HCT116 (cell line): ENCODE data around the gene SLC5A10. TPM values are rescaled to one million over a fixed set of nuclear protein-coding genes. Genes with fewer than 3 reads are reported as not detected.
"Not testable (repeated sequence)": the region's sequence is repeated elsewhere in the genome, so short reads cannot be mapped to it uniquely, and the experiment has no call there.

Experiments
- ATAC-seq: fragments of 200-7000 bp; cut with Tn5 transposase; 2 replicates; pipeline ENCODE4 v1.9.1; 2020; ENCODE audit warnings: mild to moderate bottlenecking, moderate library complexity
- BruUV-seq: library from RNA; stranded (reverse); fragments of 400-500 nt; replicated peaks from 2 replicates; lab custom pipeline; 2021; lab: Mats Ljungman, UMichigan
- CTCF ChIA-PET: fragments of 300-600 bp; sonication (Branson Sonifier 250); formaldehyde crosslinking; loops from one replicate; lab custom pipeline; 2021; ENCODE audit warnings: antibody characterized with exemption; lab: Charles Lee
- POLR2A ChIA-PET: fragments of 300-600, 350-600 bp; sonication (Branson Sonifier 250); formaldehyde crosslinking; loops from one replicate; lab custom pipeline; 2021; ENCODE audit warnings: antibody characterized with exemption; lab: Charles Lee
- RAD21 ChIA-PET, 2 experiments: fragments of 300-600 bp; sonication (Branson Sonifier 250); formaldehyde crosslinking; loops; one replicate each; lab custom pipeline; 2023; ENCODE audit warnings: low total read pairs in 2 of 2; ENCODE audit not compliant: uncharacterized antibody in 2 of 2, unreplicated experiment in 2 of 2, low non-redundant PET in 1 of 2; lab: Charles Lee
- DNase-seq: peaks from one replicate; pipeline ENCODE4 v3.0.0-alpha.2; 2010; ENCODE audit warnings: low read depth, low spot score
- H2AFZ ChIP-seq: fragments of 200-600 bp; shearing (Covaris generic), sonication (generic); 2 replicates; pipeline ENCODE4 v1.6.1; 2017; ENCODE audit warnings: low read depth, mixed run types, mixed read lengths, antibody characterized with exemption, low read length; ENCODE audit not compliant: poor library complexity, severe bottlenecking
- H3K27ac ChIP-seq: 2 replicates; pipeline ENCODE4 v1.5.1; 2012; ENCODE audit warnings: low read depth, low read length
- H3K27me3 ChIP-seq: fragments of 200-600 bp; sonication (generic); 2 replicates; pipeline ENCODE4 v1.6.1; 2016; ENCODE audit warnings: mixed run types, low read length, mixed read lengths; ENCODE audit not compliant: insufficient read depth
- H3K36me3 ChIP-seq, 2 experiments: fragments of 200-500 bp in 1 of 2; fragments of 200-600 bp in 1 of 2; sonication (Bioruptor generic) in 1 of 2; sonication (generic) in 1 of 2; 2 replicates each; pipeline versions ENCODE4 v1.5.1 to v1.6.1; 2014 to 2016; ENCODE audit warnings: low read length in 2 of 2, inconsistent platforms in 1 of 2, mixed read lengths in 1 of 2, mixed run types in 1 of 2; ENCODE audit not compliant: insufficient read depth in 2 of 2, control insufficient read depth in 1 of 2
- H3K4me1 ChIP-seq, 2 experiments: fragments of 200-600 bp in 1 of 2; sonication (generic) in 1 of 2; 2 replicates each; pipeline versions ENCODE4 v1.5.1 to v1.6.1; 2012 to 2017; ENCODE audit warnings: low read length in 2 of 2, inconsistent platforms in 1 of 2, mild to moderate bottlenecking in 1 of 2, mixed read lengths in 1 of 2, mixed run types in 1 of 2, moderate library complexity in 1 of 2; ENCODE audit not compliant: insufficient read depth in 2 of 2, control insufficient read depth in 1 of 2
- H3K4me2 ChIP-seq: fragments of 200-600 bp; sonication (generic); 2 replicates; pipeline ENCODE4 v1.6.1; 2017; ENCODE audit warnings: mixed run types, low read length, mixed read lengths
- H3K4me3 ChIP-seq, 2 experiments: fragments of 200-600 bp in 1 of 2; sonication (generic) in 1 of 2; replicated peaks in 1 of 2; 2 replicates each; pipeline ENCODE4 v1.5.1; 2011 to 2016; ENCODE audit warnings: low read length in 2 of 2, control low read depth in 1 of 2, low read depth in 1 of 2, mild to moderate bottlenecking in 1 of 2, mixed read lengths in 1 of 2, mixed run types in 1 of 2
- H3K79me2 ChIP-seq: fragments of 200-600 bp; sonication (generic); 2 replicates; pipeline ENCODE4 v1.6.1; 2017; ENCODE audit warnings: mild to moderate bottlenecking, mixed run types, low read length, moderate library complexity, mixed read lengths; ENCODE audit not compliant: insufficient read depth
- H3K9ac ChIP-seq: fragments of 200-600 bp; sonication (generic); 2 replicates; pipeline ENCODE4 v1.6.1; 2016; ENCODE audit warnings: low read length, mixed read lengths
- H3K9me2 ChIP-seq: fragments of 200-600 bp; sonication (generic), shearing (Covaris generic); 2 replicates; pipeline ENCODE4 v1.6.1; 2017; ENCODE audit warnings: mixed run types, mild to moderate bottlenecking, moderate library complexity; ENCODE audit not compliant: insufficient read depth
- H3K9me3 ChIP-seq, 2 experiments: fragments of 200-500 bp in 1 of 2; fragments of 200-600 bp in 1 of 2; sonication (Bioruptor generic) in 1 of 2; sonication (generic) in 1 of 2; 2 replicates each; pipeline ENCODE4 v1.6.1; 2014 to 2017; ENCODE audit warnings: low read length in 2 of 2, mixed read lengths in 2 of 2, inconsistent platforms in 1 of 2, low read depth in 1 of 2, mild to moderate bottlenecking in 1 of 2, mixed run types in 1 of 2, moderate library complexity in 1 of 2; ENCODE audit not compliant: control insufficient read depth in 1 of 2, insufficient read depth in 1 of 2
- H4K20me1 ChIP-seq: fragments of 200-600 bp; sonication (generic), shearing (Covaris generic); 2 replicates; pipeline ENCODE4 v1.6.1; 2017; ENCODE audit warnings: mixed run types, mild to moderate bottlenecking, moderate library complexity; ENCODE audit not compliant: insufficient read depth
- intact Hi-C: fragments of 100-400 bp; cut with micrococcal nuclease; formaldehyde crosslinking; loops from 2 replicates; pipeline ENCODE4 v1.10.0; 2022
- total RNA-seq: library from RNA; stranded (reverse); gene quantifications from one replicate; pipeline ENCODE4 v1.2.1, GENCODE V29; 2021; ENCODE audit not compliant: unreplicated experiment

The SLC5A10 gene
- total RNA-seq, 1 experiment from 2014 or later = not detected

- H3K4me1 ChIP-seq, H3K36me3 ChIP-seq, H3K4me2 ChIP-seq, H3K9me3 ChIP-seq, RAD21 ChIA-PET, DNase-seq, intact Hi-C loops, BruUV-seq, H2AFZ ChIP-seq, H4K20me1 ChIP-seq, H3K9ac ChIP-seq, CTCF ChIA-PET, H3K79me2 ChIP-seq, POLR2A ChIA-PET, H3K4me3 ChIP-seq, H3K9me2 ChIP-seq, H3K27ac ChIP-seq, H3K27me3 ChIP-seq: not testable (repeated sequence)
- ATAC-seq = peak; percentile 70
Observed at GRCh38 chr17:19038007-19038406, 86.0 kb downstream of the SLC5A10 start.

- H3K36me3 ChIP-seq, H3K9me2 ChIP-seq, H3K4me3 ChIP-seq, ATAC-seq, intact Hi-C loops, H4K20me1 ChIP-seq, H3K4me1 ChIP-seq, POLR2A ChIA-PET, H3K9ac ChIP-seq, H3K79me2 ChIP-seq, H3K4me2 ChIP-seq, CTCF ChIA-PET, DNase-seq, RAD21 ChIA-PET, H2AFZ ChIP-seq, H3K27me3 ChIP-seq, H3K9me3 ChIP-seq, BruUV-seq, H3K27ac ChIP-seq: not testable (repeated sequence)
Observed at GRCh38 chr17:19038730-19039129, 86.8 kb downstream of the SLC5A10 start.

- CTCF ChIA-PET, H3K4me3 ChIP-seq, H2AFZ ChIP-seq, H3K27ac ChIP-seq, H4K20me1 ChIP-seq, H3K27me3 ChIP-seq, H3K36me3 ChIP-seq, H3K79me2 ChIP-seq, ATAC-seq, RAD21 ChIA-PET, POLR2A ChIA-PET, H3K4me2 ChIP-seq, intact Hi-C loops, H3K9ac ChIP-seq, DNase-seq, BruUV-seq, H3K9me3 ChIP-seq, H3K4me1 ChIP-seq, H3K9me2 ChIP-seq: not testable (repeated sequence)
Observed at GRCh38 chr17:19040350-19040749, 88.4 kb downstream of the SLC5A10 start.

GRCh38 chr17:19041871-19042270 lies 89.9 kb downstream of the SLC5A10 start:
- H3K36me3 ChIP-seq, intact Hi-C loops, H3K4me3 ChIP-seq, H3K9me2 ChIP-seq, H4K20me1 ChIP-seq, RAD21 ChIA-PET, ATAC-seq, H3K4me1 ChIP-seq, H3K4me2 ChIP-seq, DNase-seq, CTCF ChIA-PET, H2AFZ ChIP-seq, H3K27me3 ChIP-seq, H3K9me3 ChIP-seq, H3K27ac ChIP-seq, POLR2A ChIA-PET, BruUV-seq, H3K79me2 ChIP-seq, H3K9ac ChIP-seq: not testable (repeated sequence)

GRCh38 chr17:19042369-19042768 lies 90.4 kb downstream of the SLC5A10 start:
- H3K79me2 ChIP-seq, H3K9me3 ChIP-seq, H3K4me1 ChIP-seq, H3K36me3 ChIP-seq, ATAC-seq, H3K9me2 ChIP-seq, H4K20me1 ChIP-seq, DNase-seq, H2AFZ ChIP-seq, H3K27ac ChIP-seq, intact Hi-C loops, BruUV-seq, POLR2A ChIA-PET, H3K4me3 ChIP-seq, CTCF ChIA-PET, RAD21 ChIA-PET, H3K4me2 ChIP-seq, H3K27me3 ChIP-seq, H3K9ac ChIP-seq: not testable (repeated sequence)
